K562 (cell line): Measurements from ENCODE around the gene DTX4. TPM values are rescaled to one million over a fixed set of nuclear protein-coding genes. Genes with fewer than 3 reads are reported as not detected.

ENCODE experiments used
- CHCHD3 ChIP-seq: fragments of 250-450 bp; sonication (Bioruptor Pico); IDR thresholded peaks from 2 replicates; pipeline ENCODE4 v2.1.2; 2022; ENCODE audit warnings: mild to moderate bottlenecking
- DACH1 ChIP-seq: fragments of 450-650 bp; IDR thresholded peaks from 2 replicates; pipeline ENCODE4 v1.6.1; 2018; ENCODE audit not compliant: partially characterized antibody
- IFI16 ChIP-seq: fragments of 250-450 bp; sonication (Bioruptor Pico); IDR thresholded peaks from 2 replicates; pipeline ENCODE4 v2.1.2; 2022; ENCODE audit warnings: mild to moderate bottlenecking, inconsistent platforms
- MYBL2 ChIP-seq, 2 experiments: fragments of 450-650 bp in 1 of 2; sonication (generic) in 1 of 2; formaldehyde crosslinking in 1 of 2; IDR thresholded peaks; 2 replicates each; pipeline versions ENCODE4 v1.6.1 to v1.8.1; 2017 to 2022; ENCODE audit warnings: borderline replicate concordance in 1 of 2, inconsistent platforms in 1 of 2, low read depth in 1 of 2, mild to moderate bottlenecking in 1 of 2, missing genetic modification reagents in 1 of 2, moderate library complexity in 1 of 2
- SMC3 ChIP-seq: conservative IDR thresholded peaks from 2 replicates; pipeline ENCODE4 v1.6.1; 2011; ENCODE audit warnings: low read depth, low read length, improper control_type of control experiment; ENCODE audit not compliant: insufficient read depth
- SUPT5H ChIP-seq: fragments of 450-650 bp; IDR thresholded peaks from 2 replicates; pipeline ENCODE4 v1.6.1; 2016
- ZNF695 ChIP-seq: fragments of 450-650 bp; formaldehyde crosslinking; IDR thresholded peaks from 2 replicates; pipeline ENCODE4 v1.4.0; 2020; ENCODE audit warnings: mild to moderate bottlenecking, moderate library complexity
- polyA plus RNA-seq, 8 experiments: library from polyadenylated mRNA; depleted of rRNA in 4 of 8; stranded (reverse) in 5 of 8; unstranded in 3 of 8; fragments of >200 nt; fragmentation: Nextera tagmentation in 2 of 8; fragmentation: Illumina TruSeq in 1 of 8; extraction: Ambion mirVana in 2 of 8; extraction: Trizol in 1 of 8; gene quantifications; 2 replicates each; pipeline versions ENCODE4 v1.2.1 to v1.2.3, GENCODE V29; 2011 to 2014; ENCODE audit warnings: inconsistent platforms in 1 of 8, missing spikeins in 1 of 8
- total RNA-seq, 7 experiments: library from RNA; depleted of rRNA in 6 of 7; stranded (reverse); fragments of >200 nt in 6 of 7; fragmentation: Illumina TruSeq in 2 of 7; extraction: Trizol in 2 of 7; gene quantifications; 2 replicates each; pipeline versions ENCODE4 v1.2.1 to v1.2.3, GENCODE V29; 2011 to 2021; ENCODE audit warnings: low replicate concordance in 1 of 7
- TF ChIP-seq, protein P1 (sequence below): fragments of 250-450 bp; sonication (Bioruptor Pico); IDR thresholded peaks from 2 replicates; pipeline ENCODE4 v1.5.0; 2021
- TF ChIP-seq, protein P2 (sequence below): fragments of 450-650 bp; formaldehyde crosslinking; IDR thresholded peaks from 2 replicates; pipeline ENCODE4 v1.4.0; 2022; ENCODE audit warnings: mild to moderate bottlenecking, moderate library complexity
- TF ChIP-seq, protein P3 (sequence below): fragments of 450-650 bp; IDR thresholded peaks from 2 replicates; pipeline ENCODE4 v1.6.1; 2014; ENCODE audit warnings: low read depth, mild to moderate bottlenecking, moderate library complexity, borderline replicate concordance
- TF ChIP-seq, protein P4 (sequence below): sonication (generic); formaldehyde crosslinking; IDR thresholded peaks from 2 replicates; pipeline ENCODE4 v1.8.0; 2022; ENCODE audit warnings: mild to moderate bottlenecking, missing genetic modification reagents, borderline replicate concordance

DTX4 gene
- total and polyA plus RNA-seq, 9 of the 15 experiments (the other 6 are each of a cell fraction or from before 2014, with no cell fraction given) = 0.03 to 0.47 (median 0.04) TPM; not detected in 4

DNA sequence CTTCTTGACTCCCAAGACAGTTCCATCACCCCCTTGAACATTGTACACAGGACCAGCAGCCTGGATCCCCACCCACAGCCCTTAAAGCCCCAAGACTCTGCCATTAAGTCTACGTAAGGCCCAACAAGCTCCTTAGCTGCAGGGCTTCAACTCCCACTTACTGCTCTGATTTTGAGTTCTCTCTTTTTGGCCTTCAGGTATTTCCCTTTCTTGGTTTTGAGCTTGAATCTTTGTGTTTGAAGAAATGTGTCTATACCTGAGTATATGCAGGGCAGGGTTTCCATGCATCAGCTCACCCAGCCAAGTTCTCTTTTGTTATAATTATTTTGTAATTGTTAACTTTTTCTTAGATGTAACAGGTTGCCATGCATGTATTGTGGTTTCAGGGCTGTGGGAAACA, 51.2 kb downstream of the DTX4 start (continued):
- TF ChIP-seq DACH1 (no peak), MYBL2 (IDR thresholded peaks at IDR 0.05; ENCODE audit: low read depth) (no peak), MYBL2 (CRISPR knock-in tag; IDR thresholded peaks at IDR 0.05; ENCODE audit: borderline replicate concordance) (no peak), ZNF695 (CRISPR knock-in tag) (no peak), IFI16 (CRISPR knock-in tag) (no peak), SMC3 (no peak), CHCHD3 (CRISPR knock-in tag) (no peak), SUPT5H (no peak)
- TF ChIP-seq, protein P1, sequence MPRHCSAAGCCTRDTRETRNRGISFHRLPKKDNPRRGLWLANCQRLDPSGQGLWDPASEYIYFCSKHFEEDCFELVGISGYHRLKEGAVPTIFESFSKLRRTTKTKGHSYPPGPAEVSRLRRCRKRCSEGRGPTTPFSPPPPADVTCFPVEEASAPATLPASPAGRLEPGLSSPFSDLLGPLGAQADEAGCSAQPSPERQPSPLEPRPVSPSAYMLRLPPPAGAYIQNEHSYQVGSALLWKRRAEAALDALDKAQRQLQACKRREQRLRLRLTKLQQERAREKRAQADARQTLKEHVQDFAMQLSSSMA (CRISPR knock-in tag) = no peak
- TF ChIP-seq, protein P2, sequence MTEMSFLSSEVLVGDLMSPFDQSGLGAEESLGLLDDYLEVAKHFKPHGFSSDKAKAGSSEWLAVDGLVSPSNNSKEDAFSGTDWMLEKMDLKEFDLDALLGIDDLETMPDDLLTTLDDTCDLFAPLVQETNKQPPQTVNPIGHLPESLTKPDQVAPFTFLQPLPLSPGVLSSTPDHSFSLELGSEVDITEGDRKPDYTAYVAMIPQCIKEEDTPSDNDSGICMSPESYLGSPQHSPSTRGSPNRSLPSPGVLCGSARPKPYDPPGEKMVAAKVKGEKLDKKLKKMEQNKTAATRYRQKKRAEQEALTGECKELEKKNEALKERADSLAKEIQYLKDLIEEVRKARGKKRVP = no peak
- TF ChIP-seq, protein P3, sequence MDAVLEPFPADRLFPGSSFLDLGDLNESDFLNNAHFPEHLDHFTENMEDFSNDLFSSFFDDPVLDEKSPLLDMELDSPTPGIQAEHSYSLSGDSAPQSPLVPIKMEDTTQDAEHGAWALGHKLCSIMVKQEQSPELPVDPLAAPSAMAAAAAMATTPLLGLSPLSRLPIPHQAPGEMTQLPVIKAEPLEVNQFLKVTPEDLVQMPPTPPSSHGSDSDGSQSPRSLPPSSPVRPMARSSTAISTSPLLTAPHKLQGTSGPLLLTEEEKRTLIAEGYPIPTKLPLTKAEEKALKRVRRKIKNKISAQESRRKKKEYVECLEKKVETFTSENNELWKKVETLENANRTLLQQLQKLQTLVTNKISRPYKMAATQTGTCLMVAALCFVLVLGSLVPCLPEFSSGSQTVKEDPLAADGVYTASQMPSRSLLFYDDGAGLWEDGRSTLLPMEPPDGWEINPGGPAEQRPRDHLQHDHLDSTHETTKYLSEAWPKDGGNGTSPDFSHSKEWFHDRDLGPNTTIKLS = no peak
- TF ChIP-seq, protein P4, sequence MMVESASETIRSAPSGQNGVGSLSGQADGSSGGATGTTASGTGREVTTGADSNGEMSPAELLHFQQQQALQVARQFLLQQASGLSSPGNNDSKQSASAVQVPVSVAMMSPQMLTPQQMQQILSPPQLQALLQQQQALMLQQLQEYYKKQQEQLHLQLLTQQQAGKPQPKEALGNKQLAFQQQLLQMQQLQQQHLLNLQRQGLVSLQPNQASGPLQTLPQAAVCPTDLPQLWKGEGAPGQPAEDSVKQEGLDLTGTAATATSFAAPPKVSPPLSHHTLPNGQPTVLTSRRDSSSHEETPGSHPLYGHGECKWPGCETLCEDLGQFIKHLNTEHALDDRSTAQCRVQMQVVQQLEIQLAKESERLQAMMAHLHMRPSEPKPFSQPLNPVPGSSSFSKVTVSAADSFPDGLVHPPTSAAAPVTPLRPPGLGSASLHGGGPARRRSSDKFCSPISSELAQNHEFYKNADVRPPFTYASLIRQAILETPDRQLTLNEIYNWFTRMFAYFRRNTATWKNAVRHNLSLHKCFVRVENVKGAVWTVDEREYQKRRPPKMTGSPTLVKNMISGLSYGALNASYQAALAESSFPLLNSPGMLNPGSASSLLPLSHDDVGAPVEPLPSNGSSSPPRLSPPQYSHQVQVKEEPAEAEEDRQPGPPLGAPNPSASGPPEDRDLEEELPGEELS (CRISPR knock-in tag) = no peak
